GM23338 (cell line): ENCODE measurements around the gene DNAJC6. TPM values are rescaled to one million over a fixed set of nuclear protein-coding genes. Genes with fewer than 3 reads are reported as not detected.

Experiments used
- ATAC-seq: fragments of 200-7000 bp; cut with Tn5 transposase; 3 replicates; pipeline ENCODE4 v1.9.1; 2020
- DNase-seq: peaks from one replicate; pipeline ENCODE4 v3.0.0-alpha.2; 2015; ENCODE audit warnings: low spot score
- H2AFZ ChIP-seq: fragments of 200-600 bp; sonication (generic); 2 replicates; pipeline ENCODE4 v1.8.0; 2016; ENCODE audit warnings: antibody characterized with exemption, mild to moderate bottlenecking, moderate library complexity
- H3F3A ChIP-seq: fragments of 200-600 bp; sonication (generic); replicated peaks from 2 replicates; pipeline ENCODE4 v1.8.0; 2017; ENCODE audit warnings: antibody characterized with exemption, mixed run types, low read depth
- H3K27ac ChIP-seq: fragments of 200-600 bp; sonication (generic); 2 replicates; pipeline ENCODE4 v1.6.1; 2016; ENCODE audit warnings: low read depth
- H3K27me3 ChIP-seq: fragments of 200-600 bp; sonication (generic); 2 replicates; pipeline ENCODE4 v1.8.0; 2016; ENCODE audit warnings: mild to moderate bottlenecking, mixed run types, moderate library complexity; ENCODE audit not compliant: insufficient read depth
- H3K36me3 ChIP-seq: fragments of 200-600 bp; sonication (generic); 2 replicates; pipeline ENCODE4 v1.8.0; 2016; ENCODE audit warnings: mild to moderate bottlenecking; ENCODE audit not compliant: insufficient read depth
- H3K4me1 ChIP-seq: fragments of 200-600 bp; sonication (generic); 2 replicates; pipeline ENCODE4 v1.8.0; 2016; ENCODE audit warnings: mild to moderate bottlenecking, moderate library complexity; ENCODE audit not compliant: insufficient read depth
- H3K4me2 ChIP-seq: fragments of 200-600 bp; sonication (generic); 2 replicates; pipeline ENCODE4 v1.7.1; 2017; ENCODE audit warnings: mixed run types
- H3K4me3 ChIP-seq: fragments of 200-600 bp; sonication (generic); 2 replicates; pipeline ENCODE4 v1.6.1; 2016; ENCODE audit warnings: mixed run types
- H3K79me2 ChIP-seq: fragments of 200-600 bp; sonication (generic); replicated peaks from 2 replicates; pipeline ENCODE4 v1.8.0; 2017; ENCODE audit warnings: mild to moderate bottlenecking; ENCODE audit not compliant: insufficient read depth
- H3K9me2 ChIP-seq: fragments of 200-600 bp; sonication (generic); 2 replicates; pipeline ENCODE4 v1.8.0; 2017; ENCODE audit not compliant: insufficient read depth
- H4K20me1 ChIP-seq: fragments of 200-600 bp; sonication (generic); replicated peaks from 2 replicates; pipeline ENCODE4 v1.8.0; 2017; ENCODE audit warnings: mild to moderate bottlenecking; ENCODE audit not compliant: insufficient read depth
- H3K27ac Mint-ChIP-seq: 2 replicates; pipeline ENCODE4 v1.8.0; 2020; ENCODE audit warnings: inconsistent platforms, mild to moderate bottlenecking, moderate library complexity, mixed read lengths
- H3K27me3 Mint-ChIP-seq: 3 replicates; pipeline ENCODE4 v1.8.0; 2022; ENCODE audit warnings: low read depth, mild to moderate bottlenecking, moderate library complexity, mixed read lengths, inconsistent platforms; ENCODE audit not compliant: insufficient read depth, poor library complexity
- H3K36me3 Mint-ChIP-seq: 3 replicates; pipeline ENCODE4 v1.8.0; 2021; ENCODE audit warnings: low read depth, mild to moderate bottlenecking, inconsistent platforms, moderate library complexity, mixed read lengths
- H3K4me1 Mint-ChIP-seq: 3 replicates; pipeline ENCODE4 v1.8.0; 2020; ENCODE audit warnings: mild to moderate bottlenecking, inconsistent platforms, mixed read lengths
- H3K4me3 Mint-ChIP-seq: 3 replicates; pipeline ENCODE4 v1.8.0; 2021; ENCODE audit warnings: moderate library complexity, mild to moderate bottlenecking, inconsistent platforms, mixed read lengths
- H3K9me3 Mint-ChIP-seq: 3 replicates; pipeline ENCODE4 v1.8.0; 2020; ENCODE audit warnings: moderate library complexity, mild to moderate bottlenecking, inconsistent platforms, mixed read lengths
- CREB1 ChIP-seq: fragments of 250-450 bp; sonication (Bioruptor Pico); IDR thresholded peaks from 2 replicates; pipeline ENCODE4 v1.5.0; 2020; ENCODE audit warnings: low read depth, mild to moderate bottlenecking, moderate library complexity
- EZH2 ChIP-seq: fragments of 200-600 bp; sonication (generic); IDR thresholded peaks from one replicate; pipeline ENCODE4 v1.8.0; 2017; ENCODE audit warnings: antibody characterized with exemption, mild to moderate bottlenecking, low read depth; ENCODE audit not compliant: unreplicated experiment
- EZH2phosphoT487 ChIP-seq: fragments of 200-600 bp; sonication (generic); IDR thresholded peaks from one replicate; pipeline ENCODE4 v1.8.1; 2018; ENCODE audit warnings: antibody characterized with exemption; ENCODE audit not compliant: unreplicated experiment
- JUNB ChIP-seq: IDR thresholded peaks from one replicate; pipeline ENCODE4 v1.6.1; 2016; ENCODE audit warnings: antibody characterized with exemption; ENCODE audit not compliant: unreplicated experiment
- NANOG ChIP-seq: IDR thresholded peaks from 2 replicates; pipeline ENCODE4 v1.6.1; 2016; ENCODE audit warnings: antibody characterized with exemption, borderline replicate concordance
- POLR2AphosphoS5 ChIP-seq: IDR thresholded peaks from 2 replicates; pipeline ENCODE4 v1.6.1; 2016; ENCODE audit warnings: antibody characterized with exemption, low read depth
- STAT1 ChIP-seq: IDR thresholded peaks from one replicate; pipeline ENCODE4 v1.6.1; 2016; ENCODE audit warnings: antibody characterized with exemption; ENCODE audit not compliant: unreplicated experiment
- ZNF114 ChIP-seq: fragments of 250-450 bp; sonication (Bioruptor Pico); IDR thresholded peaks from 2 replicates; pipeline ENCODE4 v1.5.0; 2020; ENCODE audit warnings: mild to moderate bottlenecking, moderate library complexity
- ZNF331 ChIP-seq: fragments of 250-450 bp; sonication (Bioruptor Pico); IDR thresholded peaks from 2 replicates; pipeline ENCODE4 v1.5.0; 2020; ENCODE audit warnings: low read depth, mild to moderate bottlenecking, moderate library complexity
- polyA plus RNA-seq: library from polyadenylated mRNA; unstranded; fragments of >200 nt; fragmentation: Nextera tagmentation; extraction: Ambion mirVana; gene quantifications from 2 replicates; pipeline ENCODE4 v1.2.1, GENCODE V29; 2016
- total RNA-seq: library from RNA; depleted of rRNA; stranded (reverse); fragments of >200 nt; shearing (Covaris generic); gene quantifications from 2 replicates; pipeline ENCODE4 v1.2.3, GENCODE V29; 2014
- TF ChIP-seq, protein P1 (sequence below), 2 experiments: fragments of 200-600 bp in 1 of 2; sonication (generic) in 1 of 2; conservative IDR thresholded peaks; 2 replicates each; pipeline versions ENCODE4 v1.5.1 to v1.6.1; 2016 to 2017; ENCODE audit warnings: antibody characterized with exemption in 2 of 2, low read depth in 2 of 2, mild to moderate bottlenecking in 2 of 2, moderate library complexity in 1 of 2
- TF ChIP-seq, protein P2 (sequence below): fragments of 250-450 bp; sonication (Bioruptor Pico); IDR thresholded peaks from 2 replicates; pipeline ENCODE4 v1.5.0; 2020; ENCODE audit warnings: mild to moderate bottlenecking, moderate library complexity
- TF ChIP-seq, protein P3 (sequence below): IDR thresholded peaks from one replicate; pipeline ENCODE4 v1.6.1; 2018; ENCODE audit warnings: antibody characterized with exemption; ENCODE audit not compliant: unreplicated experiment
- TF ChIP-seq, protein P4 (sequence below): IDR thresholded peaks from 2 replicates; pipeline ENCODE4 v1.6.1; 2016; ENCODE audit warnings: antibody characterized with exemption

Gene DNAJC6
- total and polyA plus RNA-seq, 2 experiments from 2014 or later, result 2.4 to 7.4 TPM

DNA sequence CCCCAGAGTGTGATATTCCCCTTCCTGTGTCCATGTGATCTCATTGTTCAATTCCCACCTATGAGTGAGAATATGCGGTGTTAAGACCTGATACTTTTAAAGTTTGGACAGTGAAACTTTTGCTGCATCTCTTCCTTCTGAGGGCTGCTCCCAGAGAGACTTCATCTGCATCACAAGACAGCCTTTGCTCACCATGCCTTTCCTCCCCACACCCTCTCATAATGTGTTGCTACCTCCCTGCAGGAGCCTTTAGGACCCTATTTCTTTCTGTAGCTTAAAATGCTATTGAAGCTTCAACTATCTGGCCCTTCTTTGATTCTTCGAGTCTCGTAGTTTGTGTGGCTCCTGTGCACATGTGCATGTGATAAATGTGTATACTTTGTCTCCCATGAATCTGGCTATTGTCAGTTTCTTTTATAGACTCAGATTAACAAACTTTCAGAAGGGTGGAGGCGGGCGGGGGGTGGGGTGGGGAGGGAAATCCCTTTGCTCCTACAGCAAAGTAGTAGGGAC, 134.8 kb downstream of the DNAJC6 start:
- no peaks in the 10 kb centered on the region for H3K9me2 ChIP-seq
- no peaks in the 10 kb centered on the region for H3K36me3 ChIP-seq
- H3K4me3 Mint-ChIP-seq, result peak overlapping the region; percentile 25; the same call in 1 of the 3 replicates
- no peaks in the 10 kb centered on the region for H3K79me2 ChIP-seq
- H3K4me1 ChIP-seq, result peaks cover 24% of the 10 kb centered on the region
- no peaks in the 10 kb centered on the region for H3F3A ChIP-seq
- peaks cover 17% of the 10 kb centered on the region; the same call in 2 of the 3 replicates for H3K36me3 Mint-ChIP-seq
- H3K27me3 ChIP-seq, result no peaks in the 10 kb centered on the region
- peaks cover 19% of the 10 kb centered on the region for H3K9me3 Mint-ChIP-seq
- H3K4me1 Mint-ChIP-seq, result peaks cover 33% of the 10 kb centered on the region
- DNase-seq (peak; percentile 61), ATAC-seq (peak; percentile 96)
- H3K4me2 ChIP-seq, result no peak overlapping the region
- TF ChIP-seq NANOG, result no peak
- no peak for TF ChIP-seq EZH2phosphoT487
- TF ChIP-seq, protein P1, sequence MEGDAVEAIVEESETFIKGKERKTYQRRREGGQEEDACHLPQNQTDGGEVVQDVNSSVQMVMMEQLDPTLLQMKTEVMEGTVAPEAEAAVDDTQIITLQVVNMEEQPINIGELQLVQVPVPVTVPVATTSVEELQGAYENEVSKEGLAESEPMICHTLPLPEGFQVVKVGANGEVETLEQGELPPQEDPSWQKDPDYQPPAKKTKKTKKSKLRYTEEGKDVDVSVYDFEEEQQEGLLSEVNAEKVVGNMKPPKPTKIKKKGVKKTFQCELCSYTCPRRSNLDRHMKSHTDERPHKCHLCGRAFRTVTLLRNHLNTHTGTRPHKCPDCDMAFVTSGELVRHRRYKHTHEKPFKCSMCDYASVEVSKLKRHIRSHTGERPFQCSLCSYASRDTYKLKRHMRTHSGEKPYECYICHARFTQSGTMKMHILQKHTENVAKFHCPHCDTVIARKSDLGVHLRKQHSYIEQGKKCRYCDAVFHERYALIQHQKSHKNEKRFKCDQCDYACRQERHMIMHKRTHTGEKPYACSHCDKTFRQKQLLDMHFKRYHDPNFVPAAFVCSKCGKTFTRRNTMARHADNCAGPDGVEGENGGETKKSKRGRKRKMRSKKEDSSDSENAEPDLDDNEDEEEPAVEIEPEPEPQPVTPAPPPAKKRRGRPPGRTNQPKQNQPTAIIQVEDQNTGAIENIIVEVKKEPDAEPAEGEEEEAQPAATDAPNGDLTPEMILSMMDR (conservative IDR thresholded peaks at IDR 0.05; ENCODE audit: low read depth in 2 of 2), result no peak
- TF ChIP-seq ZNF331 (CRISPR knock-in tag), result no peak
- TF ChIP-seq, protein P2, sequence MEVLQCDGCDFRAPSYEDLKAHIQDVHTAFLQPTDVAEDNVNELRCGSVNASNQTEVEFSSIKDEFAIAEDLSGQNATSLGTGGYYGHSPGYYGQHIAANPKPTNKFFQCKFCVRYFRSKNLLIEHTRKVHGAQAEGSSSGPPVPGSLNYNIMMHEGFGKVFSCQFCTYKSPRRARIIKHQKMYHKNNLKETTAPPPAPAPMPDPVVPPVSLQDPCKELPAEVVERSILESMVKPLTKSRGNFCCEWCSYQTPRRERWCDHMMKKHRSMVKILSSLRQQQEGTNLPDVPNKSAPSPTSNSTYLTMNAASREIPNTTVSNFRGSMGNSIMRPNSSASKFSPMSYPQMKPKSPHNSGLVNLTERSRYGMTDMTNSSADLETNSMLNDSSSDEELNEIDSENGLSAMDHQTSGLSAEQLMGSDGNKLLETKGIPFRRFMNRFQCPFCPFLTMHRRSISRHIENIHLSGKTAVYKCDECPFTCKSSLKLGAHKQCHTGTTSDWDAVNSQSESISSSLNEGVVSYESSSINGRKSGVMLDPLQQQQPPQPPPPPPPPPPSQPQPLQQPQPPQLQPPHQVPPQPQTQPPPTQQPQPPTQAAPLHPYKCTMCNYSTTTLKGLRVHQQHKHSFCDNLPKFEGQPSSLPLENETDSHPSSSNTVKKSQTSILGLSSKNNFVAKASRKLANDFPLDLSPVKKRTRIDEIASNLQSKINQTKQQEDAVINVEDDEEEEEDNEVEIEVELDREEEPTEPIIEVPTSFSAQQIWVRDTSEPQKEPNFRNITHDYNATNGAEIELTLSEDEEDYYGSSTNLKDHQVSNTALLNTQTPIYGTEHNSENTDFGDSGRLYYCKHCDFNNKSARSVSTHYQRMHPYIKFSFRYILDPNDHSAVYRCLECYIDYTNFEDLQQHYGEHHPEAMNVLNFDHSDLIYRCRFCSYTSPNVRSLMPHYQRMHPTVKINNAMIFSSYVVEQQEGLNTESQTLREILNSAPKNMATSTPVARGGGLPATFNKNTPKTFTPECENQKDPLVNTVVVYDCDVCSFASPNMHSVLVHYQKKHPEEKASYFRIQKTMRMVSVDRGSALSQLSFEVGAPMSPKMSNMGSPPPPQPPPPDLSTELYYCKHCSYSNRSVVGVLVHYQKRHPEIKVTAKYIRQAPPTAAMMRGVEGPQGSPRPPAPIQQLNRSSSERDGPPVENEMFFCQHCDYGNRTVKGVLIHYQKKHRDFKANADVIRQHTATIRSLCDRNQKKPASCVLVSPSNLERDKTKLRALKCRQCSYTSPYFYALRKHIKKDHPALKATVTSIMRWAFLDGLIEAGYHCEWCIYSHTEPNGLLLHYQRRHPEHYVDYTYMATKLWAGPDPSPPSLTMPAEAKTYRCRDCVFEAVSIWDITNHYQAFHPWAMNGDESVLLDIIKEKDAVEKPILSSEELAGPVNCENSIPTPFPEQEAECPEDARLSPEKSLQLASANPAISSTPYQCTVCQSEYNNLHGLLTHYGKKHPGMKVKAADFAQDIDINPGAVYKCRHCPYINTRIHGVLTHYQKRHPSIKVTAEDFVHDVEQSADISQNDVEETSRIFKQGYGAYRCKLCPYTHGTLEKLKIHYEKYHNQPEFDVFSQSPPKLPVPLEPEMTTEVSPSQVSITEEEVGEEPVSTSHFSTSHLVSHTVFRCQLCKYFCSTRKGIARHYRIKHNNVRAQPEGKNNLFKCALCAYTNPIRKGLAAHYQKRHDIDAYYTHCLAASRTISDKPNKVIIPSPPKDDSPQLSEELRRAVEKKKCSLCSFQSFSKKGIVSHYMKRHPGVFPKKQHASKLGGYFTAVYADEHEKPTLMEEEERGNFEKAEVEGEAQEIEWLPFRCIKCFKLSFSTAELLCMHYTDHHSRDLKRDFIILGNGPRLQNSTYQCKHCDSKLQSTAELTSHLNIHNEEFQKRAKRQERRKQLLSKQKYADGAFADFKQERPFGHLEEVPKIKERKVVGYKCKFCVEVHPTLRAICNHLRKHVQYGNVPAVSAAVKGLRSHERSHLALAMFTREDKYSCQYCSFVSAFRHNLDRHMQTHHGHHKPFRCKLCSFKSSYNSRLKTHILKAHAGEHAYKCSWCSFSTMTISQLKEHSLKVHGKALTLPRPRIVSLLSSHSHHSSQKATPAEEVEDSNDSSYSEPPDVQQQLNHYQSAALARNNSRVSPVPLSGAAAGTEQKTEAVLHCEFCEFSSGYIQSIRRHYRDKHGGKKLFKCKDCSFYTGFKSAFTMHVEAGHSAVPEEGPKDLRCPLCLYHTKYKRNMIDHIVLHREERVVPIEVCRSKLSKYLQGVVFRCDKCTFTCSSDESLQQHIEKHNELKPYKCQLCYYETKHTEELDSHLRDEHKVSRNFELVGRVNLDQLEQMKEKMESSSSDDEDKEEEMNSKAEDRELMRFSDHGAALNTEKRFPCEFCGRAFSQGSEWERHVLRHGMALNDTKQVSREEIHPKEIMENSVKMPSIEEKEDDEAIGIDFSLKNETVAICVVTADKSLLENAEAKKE (CRISPR knock-in tag), result no peak
- no peak for TF ChIP-seq CREB1 (CRISPR knock-in tag)
- TF ChIP-seq ZNF114, result no peak
- TF ChIP-seq, protein P3, sequence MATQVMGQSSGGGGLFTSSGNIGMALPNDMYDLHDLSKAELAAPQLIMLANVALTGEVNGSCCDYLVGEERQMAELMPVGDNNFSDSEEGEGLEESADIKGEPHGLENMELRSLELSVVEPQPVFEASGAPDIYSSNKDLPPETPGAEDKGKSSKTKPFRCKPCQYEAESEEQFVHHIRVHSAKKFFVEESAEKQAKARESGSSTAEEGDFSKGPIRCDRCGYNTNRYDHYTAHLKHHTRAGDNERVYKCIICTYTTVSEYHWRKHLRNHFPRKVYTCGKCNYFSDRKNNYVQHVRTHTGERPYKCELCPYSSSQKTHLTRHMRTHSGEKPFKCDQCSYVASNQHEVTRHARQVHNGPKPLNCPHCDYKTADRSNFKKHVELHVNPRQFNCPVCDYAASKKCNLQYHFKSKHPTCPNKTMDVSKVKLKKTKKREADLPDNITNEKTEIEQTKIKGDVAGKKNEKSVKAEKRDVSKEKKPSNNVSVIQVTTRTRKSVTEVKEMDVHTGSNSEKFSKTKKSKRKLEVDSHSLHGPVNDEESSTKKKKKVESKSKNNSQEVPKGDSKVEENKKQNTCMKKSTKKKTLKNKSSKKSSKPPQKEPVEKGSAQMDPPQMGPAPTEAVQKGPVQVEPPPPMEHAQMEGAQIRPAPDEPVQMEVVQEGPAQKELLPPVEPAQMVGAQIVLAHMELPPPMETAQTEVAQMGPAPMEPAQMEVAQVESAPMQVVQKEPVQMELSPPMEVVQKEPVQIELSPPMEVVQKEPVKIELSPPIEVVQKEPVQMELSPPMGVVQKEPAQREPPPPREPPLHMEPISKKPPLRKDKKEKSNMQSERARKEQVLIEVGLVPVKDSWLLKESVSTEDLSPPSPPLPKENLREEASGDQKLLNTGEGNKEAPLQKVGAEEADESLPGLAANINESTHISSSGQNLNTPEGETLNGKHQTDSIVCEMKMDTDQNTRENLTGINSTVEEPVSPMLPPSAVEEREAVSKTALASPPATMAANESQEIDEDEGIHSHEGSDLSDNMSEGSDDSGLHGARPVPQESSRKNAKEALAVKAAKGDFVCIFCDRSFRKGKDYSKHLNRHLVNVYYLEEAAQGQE, result no peak
- TF ChIP-seq, protein P4, sequence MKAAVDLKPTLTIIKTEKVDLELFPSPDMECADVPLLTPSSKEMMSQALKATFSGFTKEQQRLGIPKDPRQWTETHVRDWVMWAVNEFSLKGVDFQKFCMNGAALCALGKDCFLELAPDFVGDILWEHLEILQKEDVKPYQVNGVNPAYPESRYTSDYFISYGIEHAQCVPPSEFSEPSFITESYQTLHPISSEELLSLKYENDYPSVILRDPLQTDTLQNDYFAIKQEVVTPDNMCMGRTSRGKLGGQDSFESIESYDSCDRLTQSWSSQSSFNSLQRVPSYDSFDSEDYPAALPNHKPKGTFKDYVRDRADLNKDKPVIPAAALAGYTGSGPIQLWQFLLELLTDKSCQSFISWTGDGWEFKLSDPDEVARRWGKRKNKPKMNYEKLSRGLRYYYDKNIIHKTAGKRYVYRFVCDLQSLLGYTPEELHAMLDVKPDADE, result no peak
- no peak for TF ChIP-seq JUNB
- no peak for TF ChIP-seq POLR2AphosphoS5
- no peak for TF ChIP-seq STAT1
- no peak for TF ChIP-seq EZH2
- H3K27ac ChIP-seq, result no peak overlapping the region
- H2AFZ ChIP-seq, result no peak overlapping the region
- no peak overlapping the region for H3K27ac Mint-ChIP-seq
- no peaks in the 10 kb centered on the region for H3K27me3 Mint-ChIP-seq
- no peaks in the 10 kb centered on the region for H4K20me1 ChIP-seq
- H3K4me3 ChIP-seq, result no peak overlapping the region
